Astrocyte (in vitro differentiated cells and primary cell): Measurements from ENCODE around the gene NR2C2.

Experiments
- EZH2 ChIP-seq: IDR thresholded peaks from 2 replicates; pipeline ENCODE4 v1.6.1; 2012; ENCODE audit warnings: mild to moderate bottlenecking, low read length, inconsistent platforms; ENCODE audit not compliant: insufficient read depth
- TF ChIP-seq, protein P1 (sequence below): IDR thresholded peaks from 2 replicates; pipeline ENCODE4 v1.5.1; 2011; ENCODE audit warnings: low read depth, mild to moderate bottlenecking, inconsistent platforms, low read length, moderate library complexity; ENCODE audit not compliant: insufficient read depth

- TF ChIP-seq, protein P1, sequence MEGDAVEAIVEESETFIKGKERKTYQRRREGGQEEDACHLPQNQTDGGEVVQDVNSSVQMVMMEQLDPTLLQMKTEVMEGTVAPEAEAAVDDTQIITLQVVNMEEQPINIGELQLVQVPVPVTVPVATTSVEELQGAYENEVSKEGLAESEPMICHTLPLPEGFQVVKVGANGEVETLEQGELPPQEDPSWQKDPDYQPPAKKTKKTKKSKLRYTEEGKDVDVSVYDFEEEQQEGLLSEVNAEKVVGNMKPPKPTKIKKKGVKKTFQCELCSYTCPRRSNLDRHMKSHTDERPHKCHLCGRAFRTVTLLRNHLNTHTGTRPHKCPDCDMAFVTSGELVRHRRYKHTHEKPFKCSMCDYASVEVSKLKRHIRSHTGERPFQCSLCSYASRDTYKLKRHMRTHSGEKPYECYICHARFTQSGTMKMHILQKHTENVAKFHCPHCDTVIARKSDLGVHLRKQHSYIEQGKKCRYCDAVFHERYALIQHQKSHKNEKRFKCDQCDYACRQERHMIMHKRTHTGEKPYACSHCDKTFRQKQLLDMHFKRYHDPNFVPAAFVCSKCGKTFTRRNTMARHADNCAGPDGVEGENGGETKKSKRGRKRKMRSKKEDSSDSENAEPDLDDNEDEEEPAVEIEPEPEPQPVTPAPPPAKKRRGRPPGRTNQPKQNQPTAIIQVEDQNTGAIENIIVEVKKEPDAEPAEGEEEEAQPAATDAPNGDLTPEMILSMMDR: no peak
- no peak for TF ChIP-seq EZH2
Measured at GRCh38 chr3:14957153-14957552, 9.8 kb downstream of the NR2C2 start.
